NCI-H1417 (cell line): ENCODE results near the gene TMEM171.
A peak's percentile ranks its signal among the peaks of the same experiment; 100 is the strongest.

ENCODE experiments used
- DNase-seq, 3 experiments: peaks; one replicate each; lab custom pipeline; 2025; lab: John Stamatoyannopoulos, UW

TMEM171 gene

GRCh38 chr5:73120222-73121118 is at the start of gene TMEM171:
Gene TMEM171, plus strand, starts transcription at chr5:73120575. Its CDS starts 2,799 bp downstream, at chr5:73123374.
- DNase-seq, result no peak

GRCh38 chr5:73081093-73081492 is 39.3 kb upstream of the TMEM171 start:
- DNase-seq, result no peak

- no peak for DNase-seq
These were observed 32.3 kb upstream of the TMEM171 start for GRCh38 chr5:73088026-73088425.

GRCh38 chr5:73093943-73094342 is 26.4 kb upstream of the TMEM171 start:
- no peak for DNase-seq

GRCh38 chr5:73094415-73094814 is 26.0 kb upstream of the TMEM171 start:
- DNase-seq, result no peak

- DNase-seq, result no peak
These were observed 24.7 kb upstream of the TMEM171 start for GRCh38 chr5:73095564-73096238.

GRCh38 chr5:73096239-73096575 is 24.2 kb upstream of the TMEM171 start:
- no peak for DNase-seq

GRCh38 chr5:73097740-73098139 is 22.6 kb upstream of the TMEM171 start:
- DNase-seq, result no peak

GRCh38 chr5:73100109-73100508 is 20.3 kb upstream of the TMEM171 start:
- DNase-seq, result no peak

GRCh38 chr5:73103870-73104299 is 16.5 kb upstream of the TMEM171 start:
- peak; percentile 73 to 93 (median 84) for DNase-seq

- peak in 2 of 3 experiments; percentile 73 to 94 for DNase-seq
These were observed 16.0 kb upstream of the TMEM171 start for GRCh38 chr5:73104326-73104725.

- DNase-seq, result no peak
These were observed 14.0 kb upstream of the TMEM171 start for GRCh38 chr5:73106335-73106734.

GRCh38 chr5:73110190-73110589 is 10.2 kb upstream of the TMEM171 start:
- no peak for DNase-seq

- DNase-seq, result no peak
These were observed 8.8 kb upstream of the TMEM171 start for GRCh38 chr5:73111536-73111935.

GRCh38 chr5:73112359-73112758 is 8.0 kb upstream of the TMEM171 start:
- DNase-seq, result no peak

GRCh38 chr5:73114044-73114688 is 6.2 kb upstream of the TMEM171 start:
- DNase-seq, result no peak

GRCh38 chr5:73115399-73116051 is 4.8 kb upstream of the TMEM171 start:
- DNase-seq, result no peak

- no peak for DNase-seq
These were observed 3.9 kb upstream of the TMEM171 start for GRCh38 chr5:73116506-73116905.

- DNase-seq, result no peak
These were observed 3.2 kb upstream of the TMEM171 start for GRCh38 chr5:73117088-73117740.

- peak in 2 of 3 experiments; percentile 2 to 7 for DNase-seq
These were observed 1.9 kb upstream of the TMEM171 start for GRCh38 chr5:73118391-73118973.

- no peak for DNase-seq
These were observed 771 bp upstream of the TMEM171 start for GRCh38 chr5:73119451-73120157.
